GM18951 (cell line): ENCODE data around the gene KCNK10.

ENCODE experiments used
- POLR2A ChIP-seq: IDR thresholded peaks from 4 replicates; pipeline ENCODE4 v1.6.1; 2011; ENCODE audit warnings: mild to moderate bottlenecking; ENCODE audit not compliant: insufficient read length, insufficient read depth; ENCODE audit errors: extremely low read depth
- in situ Hi-C: fragments of 300-500 bp; cut with MboI; formaldehyde crosslinking; loops from one replicate; pipeline ENCODE4 v1.12.0; 2022; ENCODE audit warnings: low sequenced_read_pairs, mixed read lengths, inconsistent platforms; ENCODE audit not compliant: unreplicated experiment

Gene KCNK10

GRCh38 chr14:88323086-88323522, at the start of gene KCNK10:
Gene KCNK10 (minus strand): TSS chr14:88323269. CDS start chr14:88322798, 471 bp downstream.
- TF ChIP-seq POLR2A: no peak
- in situ Hi-C loops: no loop called here

GRCh38 chr14:88369496-88369895, 46.4 kb upstream of the KCNK10 start:
- TF ChIP-seq POLR2A: no peak
- in situ Hi-C loops: no loop called here

GRCh38 chr14:88364710-88365413, 41.8 kb upstream of the KCNK10 start:
- TF ChIP-seq POLR2A: no peak
- in situ Hi-C loops: no loop called here

GRCh38 chr14:88363644-88364043, 40.6 kb upstream of the KCNK10 start:
- in situ Hi-C loops: no loop called here
- TF ChIP-seq POLR2A: no peak

GRCh38 chr14:88359500-88359899, 36.4 kb upstream of the KCNK10 start:
- in situ Hi-C loops: no loop called here
- no peak for TF ChIP-seq POLR2A

GRCh38 chr14:88354358-88354757, 31.3 kb upstream of the KCNK10 start:
- TF ChIP-seq POLR2A: no peak
- in situ Hi-C loops: no loop called here

- TF ChIP-seq POLR2A: no peak
- in situ Hi-C loops: no loop called here
Observed at GRCh38 chr14:88352698-88353097, 29.6 kb upstream of the KCNK10 start.

- no peak for TF ChIP-seq POLR2A
- in situ Hi-C loops: no loop called here
Observed at GRCh38 chr14:88351966-88352691, 29.1 kb upstream of the KCNK10 start.

GRCh38 chr14:88348546-88348945, 25.5 kb upstream of the KCNK10 start:
- TF ChIP-seq POLR2A: no peak
- in situ Hi-C loops: no loop called here

- in situ Hi-C loops: no loop called here
- no peak for TF ChIP-seq POLR2A
Observed at GRCh38 chr14:88346048-88346639, 23.1 kb upstream of the KCNK10 start.

GRCh38 chr14:88342980-88343379, 19.9 kb upstream of the KCNK10 start:
- in situ Hi-C loops: no loop called here

GRCh38 chr14:88340357-88340756, 17.3 kb upstream of the KCNK10 start:
- in situ Hi-C loops: no loop called here
- TF ChIP-seq POLR2A: no peak

More at GRCh38 chr14:88342980-88343379, 19.9 kb upstream of the KCNK10 start:
- no peak for TF ChIP-seq POLR2A

GRCh38 chr14:88333036-88333435, 10.0 kb upstream of the KCNK10 start:
- TF ChIP-seq POLR2A: no peak
- in situ Hi-C loops: no loop called here

GRCh38 chr14:88327497-88327896, 4.4 kb upstream of the KCNK10 start:
- TF ChIP-seq POLR2A: no peak
- in situ Hi-C loops: no loop called here
